Left ventricle myocardium inferior (tissue), 1 donor: ENCODE data around the gene CLSTN2. TPM values are rescaled to one million over a fixed set of nuclear protein-coding genes. Genes with fewer than 3 reads are reported as not detected.

Experiments used
- DNase-seq: peaks from one replicate; pipeline ENCODE4 v3.0.0-alpha.2; 2020
- H3K27ac ChIP-seq: fragments of 200-600 bp; replicated peaks from 2 replicates; pipeline ENCODE4 v1.8.0; 2021
- H3K27me3 ChIP-seq: fragments of 200-600 bp; 2 replicates; pipeline ENCODE4 v1.8.0; 2021; ENCODE audit warnings: low read depth
- H3K36me3 ChIP-seq: fragments of 200-600 bp; 2 replicates; pipeline ENCODE4 v1.8.0; 2021
- H3K4me1 ChIP-seq: fragments of 200-600 bp; 2 replicates; pipeline ENCODE4 v1.8.0; 2021
- H3K4me3 ChIP-seq: fragments of 200-600 bp; 2 replicates; pipeline ENCODE4 v1.8.0; 2021; ENCODE audit warnings: mild to moderate bottlenecking, moderate library complexity
- H3K9me3 ChIP-seq: fragments of 200-600 bp; replicated peaks from 2 replicates; pipeline ENCODE4 v1.8.0; 2021
- CTCF ChIP-seq: fragments of 200-600 bp; IDR thresholded peaks from 2 replicates; pipeline ENCODE4 v1.8.0; 2021; ENCODE audit warnings: antibody characterized with exemption, mild to moderate bottlenecking, borderline replicate concordance
- intact Hi-C: fragments of 100-400 bp; cut with micrococcal nuclease; formaldehyde crosslinking; loops from one replicate; pipeline ENCODE4 v1.11.0; 2022
- total RNA-seq: library from RNA; stranded (reverse); fragmentation: NEBNext Ultra II Directional; extraction: Animal tissue kit (Norgen Biotek cat#: 25700); gene quantifications from one replicate; pipeline ENCODE4 v1.2.1, GENCODE V29; 2021
- donor health status: DM: no; HTN: yes; CAD: no; lungs with severe emphysema.

The CLSTN2 gene
- total RNA-seq, 1 donor from 2014 or later, result 7.0 TPM

DNA sequence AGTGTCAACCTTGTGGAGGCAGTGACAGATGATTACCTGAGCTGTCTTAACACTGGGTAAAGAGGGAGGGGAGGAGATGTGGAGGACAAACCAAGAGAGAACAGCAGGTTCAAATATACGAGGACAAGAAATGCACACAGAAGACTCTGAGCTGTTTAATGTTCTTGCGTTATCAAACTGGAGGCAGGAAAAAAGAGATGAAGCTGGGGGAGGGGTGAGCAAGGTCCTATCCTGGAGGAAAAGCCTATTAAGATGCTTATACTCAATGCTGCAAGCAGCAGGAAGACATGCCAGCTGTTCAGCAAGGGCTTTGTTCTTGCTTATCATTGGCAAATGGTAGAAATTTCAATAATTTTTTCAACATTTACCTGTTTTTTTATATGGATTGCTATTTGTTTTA is 397.1 kb downstream of the CLSTN2 start:
- intact Hi-C loops, result no loop called here
- no peak for TF ChIP-seq CTCF
- Histone ChIP-seq H3K27ac (no peak overlapping the region), H3K4me3 (no peak overlapping the region), H3K27me3 (peaks cover 22% of the 10 kb centered on the region), H3K9me3 (no peaks in the 10 kb centered on the region), H3K4me1 (no peaks in the 10 kb centered on the region), H3K36me3 (no peaks in the 10 kb centered on the region)
- no peak for DNase-seq

GRCh38 chr3:140334132-140334929 is 399.3 kb downstream of the CLSTN2 start:
- Histone ChIP-seq H3K27ac (no peak overlapping the region), H3K27me3 (peaks cover 22% of the 10 kb centered on the region), H3K4me1 (no peaks in the 10 kb centered on the region), H3K9me3 (no peaks in the 10 kb centered on the region), H3K4me3 (no peak overlapping the region), H3K36me3 (no peaks in the 10 kb centered on the region)
- DNase-seq, result no peak
- TF ChIP-seq CTCF, result no peak
- intact Hi-C loops, result no loop called here

DNA sequence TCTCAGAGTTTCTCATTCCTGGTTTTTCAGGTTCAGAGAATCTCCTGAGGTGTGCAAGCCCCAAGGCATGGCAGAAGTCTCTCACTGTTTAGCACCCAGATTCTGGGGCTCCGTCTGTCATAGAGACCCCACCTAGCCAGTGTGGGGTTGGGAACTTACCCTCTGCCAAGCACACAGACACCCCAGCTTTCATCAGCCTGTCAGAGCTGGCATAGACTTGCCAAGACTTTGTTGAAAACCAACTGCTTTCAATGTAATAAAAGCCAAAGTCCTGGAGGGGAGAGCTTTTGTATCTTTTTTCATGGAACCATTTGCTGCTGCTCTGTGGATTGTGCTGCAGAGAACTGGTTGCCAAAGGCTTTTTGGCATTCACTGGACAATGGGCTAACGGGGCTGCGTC is 401.5 kb downstream of the CLSTN2 start:
- no peak for DNase-seq
- Histone ChIP-seq H3K36me3 (no peaks in the 10 kb centered on the region), H3K27ac (no peak overlapping the region), H3K4me1 (no peaks in the 10 kb centered on the region), H3K4me3 (no peak overlapping the region), H3K27me3 (peaks cover 16% of the 10 kb centered on the region), H3K9me3 (no peaks in the 10 kb centered on the region)
- TF ChIP-seq CTCF, result no peak
- intact Hi-C loops, result no loop called here

GRCh38 chr3:140338916-140339315 is 403.9 kb downstream of the CLSTN2 start:
- DNase-seq, result no peak

GRCh38 chr3:140341203-140341602 is 406.2 kb downstream of the CLSTN2 start:
- Histone ChIP-seq H3K4me1 (no peaks in the 10 kb centered on the region), H3K9me3 (peaks cover 8% of the 10 kb centered on the region), H3K27me3 (no peaks in the 10 kb centered on the region), H3K4me3 (no peak overlapping the region), H3K36me3 (no peaks in the 10 kb centered on the region), H3K27ac (no peak overlapping the region)
- intact Hi-C loops, result no loop called here
- DNase-seq, result no peak
- TF ChIP-seq CTCF, result no peak

More at GRCh38 chr3:140338916-140339315, 403.9 kb downstream of the CLSTN2 start:
- Histone ChIP-seq H3K4me3 (no peak overlapping the region), H3K9me3 (peaks cover 8% of the 10 kb centered on the region), H3K27me3 (no peaks in the 10 kb centered on the region), H3K36me3 (no peaks in the 10 kb centered on the region), H3K4me1 (no peaks in the 10 kb centered on the region), H3K27ac (no peak overlapping the region)
- no peak for TF ChIP-seq CTCF
- intact Hi-C loops, result no loop called here
